ENCODE results near the gene CNOT3.

Gene CNOT3

DNA sequence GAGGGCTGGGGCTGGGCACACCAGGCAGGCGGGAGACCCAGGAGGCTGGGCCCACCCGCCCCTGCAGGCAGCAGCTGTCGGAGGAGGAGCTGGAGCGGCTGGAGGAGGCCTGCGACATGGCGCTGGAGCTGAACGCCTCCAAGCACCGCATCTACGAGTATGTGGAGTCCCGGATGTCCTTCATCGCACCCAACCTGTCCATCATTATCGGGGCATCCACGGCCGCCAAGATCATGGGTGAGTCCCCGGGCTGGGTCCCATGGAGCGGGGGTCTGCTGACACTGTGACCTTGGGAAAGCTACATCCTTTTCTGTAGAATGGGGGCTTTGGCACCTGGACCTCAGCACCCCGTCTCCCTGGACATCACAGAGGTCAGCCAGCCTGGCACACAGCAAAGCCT, 13.9 kb upstream of the CNOT3 start:
- DNase-seq, result no peak

DNA sequence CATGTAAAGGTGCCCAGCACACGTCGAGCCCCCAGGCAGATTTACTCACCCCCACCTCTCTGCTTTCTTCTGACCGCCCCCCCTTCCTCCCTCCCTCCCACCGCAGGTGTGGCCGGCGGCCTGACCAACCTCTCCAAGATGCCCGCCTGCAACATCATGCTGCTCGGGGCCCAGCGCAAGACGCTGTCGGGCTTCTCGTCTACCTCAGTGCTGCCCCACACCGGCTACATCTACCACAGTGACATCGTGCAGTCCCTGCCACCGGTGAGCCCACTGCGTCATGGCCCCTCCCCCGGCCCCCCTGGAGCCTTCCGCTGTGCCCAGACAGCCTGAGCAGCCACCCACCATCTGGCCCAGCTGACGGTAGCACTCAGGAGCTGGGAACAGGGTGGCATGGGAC, 13.2 kb upstream of the CNOT3 start:
- DNase-seq, result no peak

DNA sequence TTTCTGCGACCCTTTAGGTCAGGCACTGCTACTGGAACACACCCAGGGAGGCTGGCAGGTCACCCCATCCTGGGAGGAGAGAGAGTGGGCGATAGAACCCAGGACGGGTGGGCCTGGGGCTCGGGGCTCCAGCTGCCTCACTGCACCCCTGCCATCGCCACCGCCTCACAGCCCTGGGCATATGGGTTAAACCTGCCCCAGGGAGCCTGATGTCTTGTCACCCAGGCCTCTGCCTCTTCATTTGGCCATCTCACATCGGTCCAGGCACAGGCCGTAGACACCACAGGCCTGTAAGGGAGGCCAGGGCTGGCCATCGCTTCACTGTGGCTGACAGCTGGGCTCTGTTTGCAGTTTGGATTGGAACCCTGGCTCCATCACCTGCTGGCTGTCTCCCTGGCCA, 11.8 kb upstream of the CNOT3 start:
- no peak for DNase-seq

DNA sequence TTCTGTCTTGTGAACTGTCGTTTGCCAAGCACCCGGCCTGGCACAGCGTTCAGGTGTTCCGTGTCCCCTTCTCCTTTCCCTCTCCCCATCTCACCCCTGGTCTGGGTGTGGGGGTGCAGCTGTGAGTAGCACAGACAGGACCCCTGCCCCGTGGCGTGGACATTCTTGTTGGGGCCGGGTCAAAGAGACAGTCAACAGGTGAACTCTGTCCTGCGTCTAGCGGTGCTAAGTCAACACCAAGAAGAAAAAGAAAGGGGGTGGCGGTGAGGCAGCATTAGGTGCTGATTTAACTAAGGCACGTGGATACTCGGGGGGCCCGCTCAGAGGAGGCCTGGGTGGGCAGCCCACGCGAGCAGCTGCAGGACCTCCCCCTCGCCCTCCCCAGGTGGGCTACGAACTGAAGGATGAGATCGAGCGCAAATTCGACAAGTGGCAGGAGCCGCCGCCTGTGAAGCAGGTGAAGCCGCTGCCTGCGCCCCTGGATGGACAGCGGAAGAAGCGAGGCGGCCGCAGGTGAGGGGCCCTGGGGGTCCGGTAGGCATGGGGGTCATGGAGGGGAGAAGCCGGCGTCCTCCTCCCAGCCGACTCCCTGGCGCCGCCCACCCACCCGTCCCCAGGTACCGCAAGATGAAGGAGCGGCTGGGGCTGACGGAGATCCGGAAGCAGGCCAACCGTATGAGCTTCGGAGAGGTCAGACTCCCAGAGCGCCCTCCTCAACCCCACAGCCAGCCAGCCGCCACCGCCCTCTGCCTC, 9.7 kb upstream of the CNOT3 start:
- no peak for DNase-seq

DNA sequence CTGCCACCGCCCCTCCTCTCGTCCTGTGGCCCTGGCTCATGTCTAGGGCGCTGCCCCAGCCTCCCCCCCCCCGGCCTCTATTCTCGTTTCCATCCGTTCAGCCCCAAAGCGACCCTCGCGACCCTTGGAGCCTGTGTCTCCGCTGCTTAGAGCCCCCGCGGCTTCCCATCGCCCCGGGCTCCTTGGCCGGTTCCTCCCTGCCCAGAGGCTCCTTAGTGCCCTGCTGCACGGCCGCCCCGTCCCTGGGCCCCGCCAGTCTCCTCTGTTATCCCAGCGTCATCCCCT, 9.2 kb upstream of the CNOT3 start:
- DNase-seq, result no peak

DNA sequence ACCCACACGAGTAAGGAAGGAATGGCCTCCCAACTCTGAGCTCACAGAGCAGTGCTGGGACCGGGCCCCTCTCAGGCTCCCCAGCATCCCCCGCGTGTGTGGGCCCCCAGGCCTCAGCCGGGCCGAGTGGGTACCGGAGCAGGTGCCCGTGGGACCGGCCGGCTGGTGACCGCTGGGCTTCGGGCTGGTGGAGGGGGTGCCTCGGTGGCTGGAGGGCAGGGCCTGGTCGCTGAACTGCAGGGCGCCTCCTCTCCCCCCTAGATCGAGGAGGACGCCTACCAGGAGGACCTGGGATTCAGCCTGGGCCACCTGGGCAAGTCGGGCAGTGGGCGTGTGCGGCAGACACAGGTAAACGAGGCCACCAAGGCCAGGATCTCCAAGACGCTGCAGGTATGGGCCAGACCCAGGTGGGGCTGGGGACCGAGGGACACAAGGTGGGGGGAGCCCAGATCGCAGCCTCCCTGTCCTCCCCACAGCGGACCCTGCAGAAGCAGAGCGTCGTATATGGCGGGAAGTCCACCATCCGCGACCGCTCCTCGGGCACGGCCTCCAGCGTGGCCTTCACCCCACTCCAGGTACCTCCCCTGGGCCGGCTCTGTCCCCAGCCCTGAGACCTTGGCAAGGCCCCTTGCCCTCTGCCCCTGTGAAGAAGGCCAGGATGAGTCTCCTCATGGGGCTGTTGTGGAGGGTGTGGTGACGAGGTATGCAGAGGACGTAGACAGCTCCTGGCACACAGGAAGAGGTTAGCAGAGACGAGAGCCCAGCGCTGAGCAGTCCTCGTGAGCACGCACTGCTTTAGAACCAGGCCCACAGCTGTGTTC, 8.6 kb upstream of the CNOT3 start:
- DNase-seq, result no peak

DNA sequence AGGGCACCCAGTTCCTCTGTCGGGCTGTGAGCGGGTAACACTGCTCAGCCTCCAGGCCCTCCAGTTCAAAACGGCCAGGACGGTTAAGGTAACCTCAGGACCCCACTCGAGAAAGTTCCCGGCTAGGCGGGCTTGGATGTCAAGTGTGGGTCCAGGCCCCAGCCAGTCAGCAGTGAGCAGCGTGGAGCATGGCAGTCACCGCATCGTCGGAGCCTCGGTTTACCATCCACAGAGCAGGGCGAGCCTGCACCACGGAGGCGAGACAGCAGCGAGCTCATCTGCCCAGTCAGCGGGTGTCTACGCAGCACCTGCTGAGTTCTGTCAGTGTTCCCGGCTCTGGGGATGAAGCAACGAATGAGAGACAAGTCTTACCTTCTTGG, 8.0 kb upstream of the CNOT3 start:
- no peak for DNase-seq

DNA sequence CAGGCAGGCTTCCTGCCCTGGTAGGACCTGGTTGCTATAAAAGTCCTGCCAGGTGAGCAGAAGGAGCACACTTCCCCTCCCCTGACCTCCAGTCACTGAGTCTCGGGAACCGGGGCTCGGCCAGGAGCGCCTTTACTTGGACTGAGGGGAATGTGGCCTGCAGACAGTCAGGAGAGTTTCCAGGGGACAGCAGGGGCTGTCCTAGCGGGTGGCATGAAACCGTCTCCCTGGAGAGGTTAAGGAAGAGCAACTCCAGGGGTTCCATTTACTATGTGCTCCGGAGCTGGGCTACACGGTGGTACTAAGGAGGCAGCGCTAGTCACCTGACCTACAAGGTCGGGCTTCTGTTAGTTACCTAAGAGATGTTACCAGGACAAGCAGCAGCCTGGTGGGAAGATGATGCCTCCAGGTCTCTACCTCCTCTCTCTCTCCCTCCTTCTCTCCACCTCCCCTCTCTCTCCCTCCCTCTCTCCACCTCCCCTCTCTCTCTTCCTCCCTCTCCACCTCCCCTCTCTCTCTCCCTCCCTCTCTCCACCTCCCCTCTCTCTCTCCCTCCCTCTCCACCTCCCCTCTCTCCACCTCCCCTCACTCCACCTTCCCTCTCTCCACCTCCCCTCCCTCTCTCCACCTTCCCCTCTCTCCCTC, 4.1 kb upstream of the CNOT3 start:
- DNase-seq, result no peak

DNA sequence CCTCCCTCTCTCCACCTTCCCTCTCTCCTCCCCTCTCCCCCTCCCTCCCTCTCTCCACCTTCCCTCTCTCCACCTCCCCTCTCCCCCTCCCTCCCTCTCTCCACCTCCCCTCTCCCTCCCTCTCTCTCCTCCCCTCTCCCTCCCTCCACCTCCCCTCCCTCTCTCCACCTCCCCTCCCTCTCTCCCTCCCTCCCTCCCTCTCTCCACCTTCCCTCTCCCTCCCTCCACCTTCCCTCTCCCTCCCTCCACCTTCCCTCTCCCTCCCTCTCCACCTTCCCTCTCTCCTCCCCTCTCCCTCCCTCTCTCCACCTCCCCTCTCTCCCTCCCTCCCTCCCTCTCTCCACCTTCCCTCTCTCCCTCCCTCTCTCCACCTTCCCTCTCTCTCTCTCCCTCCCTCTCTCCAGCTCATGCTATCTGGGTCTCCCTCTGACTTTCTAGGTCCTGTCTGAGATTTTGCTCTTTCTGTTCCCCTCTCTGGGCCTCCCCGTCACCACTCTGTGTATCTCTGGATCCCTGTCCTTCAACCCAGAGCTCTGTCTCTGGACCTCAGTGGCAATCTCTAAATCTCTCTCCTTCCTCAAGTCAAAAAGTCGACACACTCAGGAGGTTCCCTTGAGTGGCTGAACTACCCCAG, 3.5 kb upstream of the CNOT3 start:
- no peak for DNase-seq

DNA sequence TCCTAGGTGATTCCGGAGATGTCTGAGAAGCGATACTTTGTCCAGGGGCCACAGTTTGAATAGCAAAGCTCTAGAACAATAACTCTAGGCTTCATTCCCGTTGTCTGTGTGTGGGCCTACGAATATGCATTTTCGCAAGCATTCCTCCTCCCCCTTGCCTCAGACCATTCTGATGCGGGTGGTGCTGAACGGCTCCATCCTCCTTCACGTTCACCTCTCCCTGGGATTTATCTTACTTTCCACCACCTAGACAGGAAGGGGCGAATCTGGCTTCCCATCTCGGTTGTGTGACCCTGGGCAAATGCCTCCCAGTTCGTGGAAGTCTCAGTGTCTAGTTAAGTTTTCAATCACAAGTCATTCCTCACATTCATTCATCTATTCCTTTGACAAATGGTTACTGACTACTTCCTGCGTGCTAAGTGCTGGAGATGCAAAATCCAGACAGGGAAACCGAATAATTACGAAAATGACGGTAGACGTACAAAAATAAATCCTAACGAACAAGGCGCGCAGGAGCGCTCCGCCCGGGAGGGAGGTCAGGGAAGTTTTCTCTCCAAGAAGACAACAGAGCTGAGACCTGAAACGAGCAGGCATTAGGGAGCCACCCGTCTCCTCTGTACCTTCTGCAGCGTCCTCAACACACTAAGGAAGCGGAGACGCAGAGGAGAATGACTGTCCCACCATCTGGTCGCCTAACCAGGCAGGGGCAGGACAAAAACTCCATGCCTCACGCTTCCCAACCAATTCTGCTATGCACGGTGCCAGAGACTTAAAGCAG, 1.3 kb upstream of the CNOT3 start:
- no peak for DNase-seq

DNA sequence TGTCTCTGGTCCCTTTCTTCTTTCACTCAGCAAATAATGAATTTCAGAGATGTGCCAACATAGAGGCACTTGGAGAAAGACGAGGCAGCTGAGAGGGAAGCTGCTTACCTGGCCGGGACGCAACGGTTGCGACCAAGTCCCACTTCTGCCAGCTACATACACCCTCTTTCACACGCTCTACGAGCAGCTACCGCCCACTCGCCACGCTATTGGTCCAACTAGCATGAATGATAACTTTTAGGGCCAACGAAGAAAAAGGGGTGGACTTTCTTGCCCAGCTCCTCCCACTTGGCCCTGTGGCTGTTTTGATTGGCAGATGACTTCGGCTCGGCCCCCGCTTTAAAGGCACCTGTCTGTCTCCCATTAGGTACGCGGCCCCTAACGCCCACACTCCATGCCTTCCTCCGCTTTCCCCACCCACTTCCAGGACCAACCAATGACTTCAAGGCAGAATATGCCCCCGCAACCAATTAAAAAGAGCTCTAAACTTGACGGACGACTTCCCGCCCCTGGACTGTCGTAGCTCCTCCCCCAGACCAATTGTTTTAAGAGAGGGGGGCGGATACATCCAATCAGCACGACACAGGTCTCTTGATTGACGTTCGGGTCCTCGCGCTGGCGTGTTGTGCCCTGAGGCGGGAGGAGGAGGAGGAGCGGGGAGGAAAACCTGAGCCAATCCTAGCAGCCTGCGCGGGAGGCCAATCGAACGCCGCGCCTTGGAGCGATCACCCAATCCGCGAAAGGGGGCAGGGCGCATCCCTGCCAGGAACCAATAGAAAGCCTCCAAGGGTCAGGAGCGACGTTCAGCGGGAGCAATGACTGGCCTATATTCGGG, 481 bp upstream of the CNOT3 start:
- peak; percentile 97 for DNase-seq

DNA sequence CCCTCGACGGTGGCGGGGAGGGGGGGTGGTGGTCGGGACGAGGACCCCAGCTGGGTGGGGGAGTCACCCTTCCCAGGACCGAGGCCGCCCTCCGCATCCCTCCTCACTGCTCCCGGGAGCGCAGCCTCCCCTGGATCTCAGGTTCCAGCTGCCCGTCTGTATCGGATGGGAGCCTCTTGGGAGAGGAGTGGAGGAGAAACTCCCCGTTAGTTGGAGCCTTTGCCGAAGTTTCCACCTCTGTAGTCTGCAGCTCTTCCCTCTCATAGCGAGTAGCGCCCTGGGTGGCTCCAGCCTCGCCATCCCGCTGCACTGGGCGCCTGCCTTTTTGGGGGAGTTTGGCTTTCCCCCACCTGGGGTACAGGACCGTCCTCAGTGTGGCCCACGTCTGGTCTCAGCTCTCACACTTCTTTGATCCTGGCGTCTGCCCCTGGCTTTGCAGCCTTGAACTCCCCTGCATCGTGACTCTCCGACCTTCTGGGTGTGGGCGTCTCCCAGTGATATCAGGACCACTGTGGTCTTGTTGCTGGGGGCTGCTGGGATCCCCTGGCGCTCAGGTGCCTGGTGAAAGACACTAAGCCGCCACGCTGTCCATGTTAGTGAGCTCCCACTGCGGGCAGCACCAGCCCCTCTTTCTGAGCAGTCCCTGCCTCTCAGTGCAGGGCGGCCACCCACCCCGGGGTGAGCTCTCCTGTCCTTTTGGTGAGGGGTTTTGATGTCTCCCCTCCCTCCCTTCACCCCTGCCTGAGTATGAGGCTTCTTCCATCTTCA, 1.1 kb downstream of the CNOT3 start:
- no peak for DNase-seq

DNA sequence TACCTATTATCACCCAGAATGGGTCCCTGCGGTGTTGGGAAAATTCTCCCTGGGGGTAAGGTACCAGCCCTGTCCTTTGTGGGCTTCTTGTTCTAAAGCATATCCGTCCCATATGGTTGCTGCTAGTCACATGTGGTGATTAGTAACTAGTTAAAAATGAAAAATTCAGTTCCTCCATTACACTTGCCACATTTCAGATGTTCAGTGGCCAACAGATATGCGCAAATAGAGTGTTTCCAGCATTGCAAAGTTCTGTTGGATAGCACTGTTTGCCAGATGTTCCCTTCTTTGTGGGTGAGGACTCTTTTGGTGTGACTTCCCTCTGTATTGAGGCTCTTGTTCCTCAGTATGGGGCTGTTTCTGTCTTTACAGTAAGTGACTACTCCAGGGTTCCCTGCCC, 3.8 kb downstream of the CNOT3 start:
- no peak for DNase-seq

DNA sequence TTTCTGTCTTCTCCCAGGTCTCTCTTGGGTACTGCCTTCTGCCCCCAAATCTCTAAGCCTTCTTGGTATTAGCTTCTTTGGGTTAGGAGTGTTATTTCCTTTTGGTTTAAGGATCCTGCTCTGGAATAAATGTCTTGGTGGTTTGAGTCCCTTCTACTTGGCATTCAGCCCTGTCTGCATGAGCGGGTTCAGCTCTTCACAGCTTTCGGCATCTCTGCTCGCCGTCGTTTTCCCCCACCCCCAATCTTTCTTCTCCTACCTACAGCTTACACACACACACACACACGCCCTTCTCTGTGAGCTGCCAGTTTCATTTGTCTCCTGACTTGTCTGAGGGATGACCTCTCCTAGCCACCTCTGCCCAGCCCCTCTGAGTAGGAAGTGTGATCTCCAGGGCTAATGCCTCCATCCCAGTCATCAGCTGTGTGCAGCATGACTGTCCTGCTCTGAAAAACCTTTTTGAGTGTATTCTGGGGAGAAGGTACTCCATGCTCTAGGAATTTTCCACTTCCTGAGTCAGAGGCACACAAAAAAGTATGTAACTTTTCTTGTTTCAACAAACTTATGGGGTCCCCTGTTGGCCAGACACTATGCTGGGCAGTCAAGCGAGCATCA, 4.7 kb downstream of the CNOT3 start:
- DNase-seq, result no peak

DNA sequence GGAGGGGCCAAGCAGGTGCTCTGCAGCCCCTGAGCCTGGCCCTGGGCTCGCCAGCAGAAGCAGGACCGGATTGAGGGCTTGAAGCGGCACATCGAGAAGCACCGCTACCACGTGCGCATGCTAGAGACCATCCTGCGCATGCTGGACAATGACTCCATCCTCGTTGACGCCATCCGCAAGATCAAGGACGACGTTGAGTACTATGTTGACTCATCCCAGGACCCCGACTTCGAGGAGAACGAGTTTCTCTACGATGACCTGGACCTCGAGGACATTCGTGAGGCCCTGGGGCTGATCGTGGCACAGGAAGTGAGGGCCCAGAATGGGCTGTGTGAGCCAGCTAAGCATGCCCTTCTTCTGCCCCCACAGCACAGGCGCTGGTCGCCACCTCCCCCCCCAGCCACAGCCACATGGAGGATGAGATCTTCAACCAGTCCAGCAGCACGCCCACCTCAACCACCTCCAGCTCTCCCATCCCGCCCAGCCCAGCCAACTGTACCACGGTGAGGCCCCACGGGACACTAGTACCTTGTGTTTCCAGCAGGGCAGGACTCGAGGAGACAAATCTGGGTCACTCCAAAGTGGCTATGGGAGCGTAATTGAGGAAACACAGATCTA, 8.1 kb downstream of the CNOT3 start:
- no peak for DNase-seq

DNA sequence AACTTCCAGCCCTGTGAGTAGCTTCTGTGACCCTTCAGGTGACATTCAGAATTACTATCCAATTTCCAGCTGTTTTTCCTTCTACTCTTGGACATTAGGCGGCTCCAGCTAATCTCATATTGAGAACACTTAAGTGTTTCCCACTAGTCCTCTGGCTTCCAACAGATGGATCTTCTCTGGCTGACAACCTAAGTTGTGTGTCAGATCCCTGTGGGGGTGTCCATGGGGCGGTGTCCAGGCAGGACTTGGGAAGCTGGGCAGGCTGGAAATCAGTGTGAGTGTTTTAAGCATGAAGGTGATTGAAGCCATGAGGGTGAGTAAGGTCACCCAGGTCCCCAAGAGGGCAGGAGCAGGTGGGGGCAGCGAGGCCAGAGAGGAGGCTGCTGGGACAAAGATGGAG, 10.1 kb downstream of the CNOT3 start:
- no peak for DNase-seq

DNA sequence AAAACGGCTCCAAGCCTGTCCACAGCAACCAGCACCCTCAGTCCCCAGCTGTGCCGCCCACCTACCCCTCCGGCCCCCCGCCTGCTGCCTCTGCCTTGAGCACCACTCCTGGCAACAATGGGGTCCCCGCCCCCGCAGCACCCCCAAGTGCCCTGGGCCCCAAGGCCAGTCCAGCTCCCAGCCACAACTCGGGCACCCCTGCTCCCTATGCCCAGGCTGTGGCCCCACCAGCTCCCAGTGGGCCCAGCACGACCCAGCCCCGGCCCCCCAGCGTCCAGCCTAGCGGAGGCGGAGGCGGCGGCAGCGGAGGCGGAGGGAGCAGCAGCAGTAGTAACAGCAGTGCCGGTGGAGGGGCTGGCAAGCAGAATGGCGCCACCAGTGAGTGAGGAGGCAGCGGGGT, 10.6 kb downstream of the CNOT3 start:
- no peak for DNase-seq

DNA sequence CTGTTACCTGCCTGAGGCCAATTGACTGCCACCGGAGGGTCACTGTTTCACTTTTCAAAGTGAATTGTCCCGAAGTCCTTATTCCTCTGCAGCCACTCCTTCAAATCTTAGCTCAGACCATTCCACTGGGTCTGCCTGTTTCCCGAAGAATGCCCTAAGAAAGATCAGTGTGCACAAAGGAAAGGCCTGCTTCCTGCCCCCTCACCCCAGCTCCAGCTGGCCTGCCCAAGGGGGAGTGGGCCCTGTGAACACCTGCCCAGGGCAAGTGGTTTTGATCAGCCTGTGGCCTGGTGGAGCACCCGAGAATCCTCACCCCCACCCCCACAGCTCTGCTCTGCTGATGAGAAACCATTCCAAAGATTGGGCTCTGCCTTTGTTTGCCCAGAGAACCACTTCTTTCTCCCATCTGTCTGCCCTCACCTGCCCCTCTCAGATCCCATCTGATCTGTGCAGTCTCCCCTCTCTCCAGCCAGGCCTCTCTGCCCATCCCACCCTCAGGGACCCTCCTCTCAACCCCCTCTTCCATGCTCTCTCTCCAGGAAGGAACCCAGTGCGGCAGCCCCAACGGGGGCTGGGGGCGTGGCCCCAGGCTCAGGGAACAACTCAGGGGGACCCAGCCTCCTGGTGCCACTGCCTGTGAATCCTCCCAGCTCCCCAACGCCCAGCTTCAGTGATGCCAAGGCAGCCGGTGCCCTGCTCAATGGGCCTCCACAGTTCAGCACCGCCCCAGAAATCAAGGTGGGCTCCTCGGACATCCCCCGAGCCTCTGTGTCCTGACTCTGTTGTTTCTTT, 11.7 kb downstream of the CNOT3 start:
- DNase-seq, result no peak

DNA sequence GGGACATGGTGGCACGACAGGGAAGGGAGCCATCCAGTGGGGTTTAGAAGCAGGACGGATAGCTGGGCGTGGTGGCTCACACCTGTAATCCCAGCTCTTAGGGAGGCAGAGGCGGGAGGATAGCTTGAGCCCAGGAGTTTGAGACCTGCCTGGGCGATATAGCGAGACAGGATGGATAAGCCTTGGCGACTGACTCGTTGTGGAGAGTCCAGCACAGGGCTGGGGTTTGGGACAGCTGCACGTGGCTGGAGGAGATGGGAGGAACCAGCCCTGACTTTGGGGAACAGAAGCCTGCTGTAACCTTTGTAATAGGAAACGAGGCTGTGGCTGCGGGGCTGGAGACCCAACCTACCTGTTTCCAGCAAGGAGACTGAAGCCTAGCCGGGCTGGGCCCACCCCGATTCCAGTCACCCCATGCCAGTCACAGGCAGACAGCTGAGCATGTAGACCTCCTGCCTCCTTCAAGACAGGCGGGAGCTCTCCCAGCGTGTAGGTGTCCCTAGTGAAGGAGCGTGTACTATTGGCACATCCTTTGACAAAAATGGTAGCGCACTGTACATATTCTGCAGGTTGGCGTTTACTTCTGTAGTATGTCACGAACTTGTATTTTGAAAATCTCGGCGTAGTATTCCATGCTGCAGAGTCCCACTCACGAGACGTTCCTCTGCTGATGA, 13.9 kb downstream of the CNOT3 start:
- DNase-seq, result no peak
